K562 (cell line): Measurements from ENCODE around the gene PADI4. TPM values are rescaled to one million over a fixed set of nuclear protein-coding genes. Genes with fewer than 3 reads are reported as not detected.
A peak's percentile ranks its signal among the peaks of the same experiment; 100 is the strongest.

Source experiments
- ATAC-seq: fragments of 200-7000 bp; cut with Tn5 transposase; 3 replicates; pipeline ENCODE4 v1.9.1; 2020; ENCODE audit warnings: moderate library complexity
- BruUV-seq: library from RNA; stranded (reverse); fragments of 400-500 nt; replicated peaks from 2 replicates; lab custom pipeline; 2021; lab: Mats Ljungman, UMichigan
- CTCF ChIA-PET: fragments of 300-600 bp; formaldehyde crosslinking; extraction: SDS; loops from one replicate; lab custom pipeline; 2021; ENCODE audit warnings: low intra/inter-chr PET ratio; lab: Yijun Ruan, JAX
- POLR2A ChIA-PET: fragments of 300-600, 350-650 bp; sonication (Branson Sonifier 250); formaldehyde crosslinking; extraction: SDS; loops from one replicate; lab custom pipeline; 2021; ENCODE audit warnings: antibody characterized with exemption, inconsistent platforms; lab: Yijun Ruan, JAX
- DNase-seq, 4 experiments: peaks; one replicate each; pipeline versions ENCODE4 v3.0.0 to v3.0.0-alpha.2; 2011 to 2018; ENCODE audit warnings: low spot score in 3 of 4, mixed read lengths in 3 of 4; ENCODE audit errors: extremely low read depth in 1 of 4
- FAIRE-seq: peaks from 2 replicates; lab custom pipeline; 2011; peaks lifted over from hg19 to GRCh38; lab: Jason Lieb, UNC
- H2AFZ ChIP-seq: 2 replicates; pipeline ENCODE4 v1.6.0; 2011; ENCODE audit warnings: low read depth, low read length, control low read depth, inconsistent platforms
- H3K27ac ChIP-seq: fragments of 200-600 bp; 3 replicates; pipeline ENCODE4 v1.8.0; 2011; ENCODE audit warnings: low read depth, mild to moderate bottlenecking, control low read depth, inconsistent platforms, low read length, moderate library complexity, mixed read lengths; ENCODE audit errors: extremely low read depth
- H3K27me3 ChIP-seq, 2 experiments: fragments of 300-600 bp in 1 of 2; 2 replicates in 1 of 2; 3 replicates in 1 of 2; pipeline versions ENCODE4 v1.6.0 to v1.8.0; 2011; ENCODE audit warnings: inconsistent platforms in 2 of 2, low read length in 2 of 2, mild to moderate bottlenecking in 1 of 2, mixed read lengths in 1 of 2, moderate library complexity in 1 of 2; ENCODE audit not compliant: control insufficient read depth in 2 of 2, insufficient read depth in 2 of 2
- H3K36me3 ChIP-seq: fragments of 300-600 bp; 3 replicates; pipeline ENCODE4 v1.8.0; 2011; ENCODE audit warnings: mild to moderate bottlenecking, low read length, inconsistent platforms; ENCODE audit not compliant: control insufficient read depth, insufficient read depth
- H3K4me1 ChIP-seq, 2 experiments: fragments of 200-600 bp in 1 of 2; replicated peaks in 1 of 2; 2 replicates in 1 of 2; 3 replicates in 1 of 2; pipeline versions ENCODE4 v1.5.1 to v1.8.0; 2011; ENCODE audit warnings: inconsistent platforms in 2 of 2, low read length in 2 of 2, mild to moderate bottlenecking in 1 of 2, mixed read lengths in 1 of 2, moderate library complexity in 1 of 2; ENCODE audit not compliant: control insufficient read depth in 2 of 2, insufficient read depth in 2 of 2
- H3K4me2 ChIP-seq: 2 replicates; pipeline ENCODE4 v1.6.1; 2011; ENCODE audit warnings: low read length, control low read depth, inconsistent platforms, mixed read lengths; ENCODE audit not compliant: insufficient read depth
- H3K4me3 ChIP-seq: fragments of 200-600 bp; sonication (generic), shearing (Covaris generic); 2 replicates; pipeline ENCODE4 v1.5.1; 2016; ENCODE audit warnings: control low read depth, inconsistent platforms
- H3K79me2 ChIP-seq: fragments of 200-600 bp; 3 replicates; pipeline ENCODE4 v1.8.0; 2011; ENCODE audit warnings: low read length, inconsistent platforms; ENCODE audit not compliant: control insufficient read depth, insufficient read depth
- H3K9ac ChIP-seq, 2 experiments: 2 replicates each; pipeline versions ENCODE4 v1.6.0 to v1.6.1; 2011; ENCODE audit warnings: low read depth in 2 of 2, low read length in 2 of 2, control low read depth in 1 of 2, inconsistent platforms in 1 of 2, mild to moderate bottlenecking in 1 of 2, mixed read lengths in 1 of 2; ENCODE audit not compliant: insufficient read depth in 1 of 2
- H3K9me1 ChIP-seq: one replicate; pipeline ENCODE4 v1.6.0; 2011; ENCODE audit warnings: inconsistent platforms, mild to moderate bottlenecking, low read length, moderate library complexity; ENCODE audit not compliant: control insufficient read depth, insufficient read depth
- H3K9me3 ChIP-seq: replicated peaks from 2 replicates; pipeline ENCODE4 v1.5.1; 2011; ENCODE audit warnings: low read depth, low read length, inconsistent platforms; ENCODE audit not compliant: control insufficient read depth, insufficient read depth
- H4K20me1 ChIP-seq: replicated peaks from 2 replicates; pipeline ENCODE4 v1.6.1; 2011; ENCODE audit warnings: low read length, inconsistent platforms, mixed read lengths; ENCODE audit not compliant: control insufficient read depth, insufficient read depth
- DPF2 ChIP-seq: fragments of 450-650 bp; IDR thresholded peaks from 2 replicates; pipeline ENCODE4 v1.6.1; 2016
- POLR2B ChIP-seq: fragments of 450-650 bp; IDR thresholded peaks from 2 replicates; pipeline ENCODE4 v1.6.1; 2018; ENCODE audit warnings: low read depth; ENCODE audit not compliant: partially characterized antibody
- TFAM ChIP-seq: fragments of 250-450 bp; sonication (Bioruptor Pico); conservative IDR thresholded peaks from 2 replicates; pipeline ENCODE4 v1.5.0; 2021; ENCODE audit warnings: mild to moderate bottlenecking, moderate library complexity
- XRCC4 ChIP-seq: IDR thresholded peaks from one replicate; pipeline ENCODE4 v1.6.1; 2011; ENCODE audit not compliant: insufficient read depth, insufficient read length; ENCODE audit errors: extremely low read depth
- ZNF165 ChIP-seq: fragments of 250-450 bp; sonication (Bioruptor Pico); IDR thresholded peaks from 2 replicates; pipeline ENCODE4 v1.4.0; 2020; ENCODE audit warnings: borderline replicate concordance
- ZNF224 ChIP-seq: sonication (generic); formaldehyde crosslinking; IDR thresholded peaks from 2 replicates; pipeline ENCODE4 v1.8.0; 2022; ENCODE audit warnings: mild to moderate bottlenecking, missing genetic modification reagents
- ZNF24 ChIP-seq: fragments of 450-650 bp; IDR thresholded peaks from 2 replicates; pipeline ENCODE4 v1.6.1; 2016
- ZNF311 ChIP-seq: fragments of 250-450 bp; sonication (Bioruptor Pico); IDR thresholded peaks from 2 replicates; pipeline ENCODE4 v1.4.0; 2020; ENCODE audit warnings: mild to moderate bottlenecking, moderate library complexity
- WGBS: fragments of 100-300 bp; shearing (Covaris generic); methylation state at CpG from one replicate; pipeline ENCODE4 v1.1.6; 2016; ENCODE audit warnings: low coverage, mixed read lengths; ENCODE audit not compliant: insufficient coverage; ENCODE audit errors: missing lambda C conversion rate; 5-methylcytosine and 5-hydroxymethylcytosine counted together
- in situ Hi-C: fragments of 300-500 bp; cut with MboI; formaldehyde crosslinking; loops from 4 replicates; pipeline ENCODE4 v1.15.0; 2018; ENCODE audit warnings: inconsistent platforms, mixed read lengths
- intact Hi-C: fragments of 100-400 bp; cut with micrococcal nuclease; formaldehyde crosslinking; loops from 2 replicates; pipeline ENCODE4 v1.14.2; 2022
- polyA plus RNA-seq, 8 experiments: library from polyadenylated mRNA; depleted of rRNA in 4 of 8; stranded (reverse) in 5 of 8; unstranded in 3 of 8; fragments of >200 nt; fragmentation: Nextera tagmentation in 2 of 8; fragmentation: Illumina TruSeq in 1 of 8; extraction: Ambion mirVana in 2 of 8; extraction: Trizol in 1 of 8; gene quantifications; 2 replicates each; pipeline versions ENCODE4 v1.2.1 to v1.2.3, GENCODE V29; 2011 to 2014; ENCODE audit warnings: inconsistent platforms in 1 of 8, missing spikeins in 1 of 8
- total RNA-seq, 7 experiments: library from RNA; depleted of rRNA in 6 of 7; stranded (reverse); fragments of >200 nt in 6 of 7; fragmentation: Illumina TruSeq in 2 of 7; extraction: Trizol in 2 of 7; gene quantifications; 2 replicates each; pipeline versions ENCODE4 v1.2.1 to v1.2.3, GENCODE V29; 2011 to 2021; ENCODE audit warnings: low replicate concordance in 1 of 7
- TF ChIP-seq, protein P1 (sequence below): fragments of 250-450 bp; sonication (Bioruptor Pico); IDR thresholded peaks from 2 replicates; pipeline ENCODE4 v1.5.0; 2020; ENCODE audit warnings: mild to moderate bottlenecking
- TF ChIP-seq, protein P2 (sequence below), 2 experiments: fragments of 450-650 bp in 1 of 2; sonication (generic) in 1 of 2; formaldehyde crosslinking in 1 of 2; IDR thresholded peaks; 2 replicates each; pipeline versions ENCODE4 v1.7.1 to v1.9.0; 2016 to 2022; ENCODE audit warnings: inconsistent platforms in 1 of 2, mild to moderate bottlenecking in 1 of 2, missing genetic modification reagents in 1 of 2

Gene PADI4
- total and polyA plus RNA-seq, 9 of the 15 experiments (the other 6 are each of a cell fraction or from before 2014, with no cell fraction given) = 0.22 to 0.33 TPM; not detected in 7

DNA sequence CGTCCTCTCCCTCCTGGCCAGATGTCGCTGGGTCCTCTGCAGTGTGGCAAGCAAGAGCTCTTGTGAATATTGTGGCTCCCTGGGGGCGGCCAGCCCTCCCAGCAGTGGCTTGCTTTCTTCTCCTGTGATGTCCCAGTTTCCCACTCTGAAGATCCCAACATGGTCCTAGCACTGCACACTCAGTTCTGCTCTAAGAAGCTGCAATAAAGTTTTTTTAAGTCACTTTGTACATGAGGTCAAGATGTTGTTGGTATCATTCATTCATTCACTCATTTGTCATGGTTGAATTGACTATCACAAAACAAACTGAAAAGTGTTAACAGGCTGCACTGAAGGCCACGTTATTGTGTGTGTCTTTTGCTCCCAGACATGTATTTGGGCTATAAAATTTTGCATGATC, 55.8 kb downstream of the PADI4 start:
- no peaks in the 10 kb centered on the region for H3K9me1 ChIP-seq
- DNase-seq (no peak), ATAC-seq (no peak), FAIRE-seq (no peak)
- no TSS peak for BruUV-seq
- no peak overlapping the region for H3K4me2 ChIP-seq
- 0% methylated on average over 4 of the region's 4 CpGs for WGBS
- H3K36me3 ChIP-seq = no peaks in the 10 kb centered on the region
- no peak overlapping the region for H3K9ac ChIP-seq
- H3K4me3 ChIP-seq = no peak overlapping the region
- H3K27ac ChIP-seq = no peak overlapping the region
- H4K20me1 ChIP-seq = no peaks in the 10 kb centered on the region
- ChIA-PET CTCF (no interaction called here), POLR2A (interaction anchor here (0.6 kb wide), 1 partner anchor 44 kb away, joined by 3 read pairs; no protein-coding TSS in a partner anchor)
- in situ Hi-C loops (no loop called here), intact Hi-C loops (no loop called here)
- H3K27me3 ChIP-seq = peaks cover 22 to 36% of the 10 kb centered on the region in 2 experiments
- H2AFZ ChIP-seq = no peak overlapping the region
- H3K79me2 ChIP-seq = no peaks in the 10 kb centered on the region
- TF ChIP-seq, protein P1, sequence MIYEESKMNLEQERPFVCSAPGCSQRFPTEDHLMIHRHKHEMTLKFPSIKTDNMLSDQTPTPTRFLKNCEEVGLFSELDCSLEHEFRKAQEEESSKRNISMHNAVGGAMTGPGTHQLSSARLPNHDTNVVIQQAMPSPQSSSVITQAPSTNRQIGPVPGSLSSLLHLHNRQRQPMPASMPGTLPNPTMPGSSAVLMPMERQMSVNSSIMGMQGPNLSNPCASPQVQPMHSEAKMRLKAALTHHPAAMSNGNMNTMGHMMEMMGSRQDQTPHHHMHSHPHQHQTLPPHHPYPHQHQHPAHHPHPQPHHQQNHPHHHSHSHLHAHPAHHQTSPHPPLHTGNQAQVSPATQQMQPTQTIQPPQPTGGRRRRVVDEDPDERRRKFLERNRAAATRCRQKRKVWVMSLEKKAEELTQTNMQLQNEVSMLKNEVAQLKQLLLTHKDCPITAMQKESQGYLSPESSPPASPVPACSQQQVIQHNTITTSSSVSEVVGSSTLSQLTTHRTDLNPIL (CRISPR knock-in tag) = no peak
- no peak for TF ChIP-seq XRCC4
- peak; percentile 75 for TF ChIP-seq ZNF24
- no peak for TF ChIP-seq DPF2
- TF ChIP-seq TFAM (CRISPR knock-in tag) = no peak
- TF ChIP-seq ZNF224 = no peak
- no peak for TF ChIP-seq ZNF165 (CRISPR knock-in tag)
- no peak for TF ChIP-seq ZNF311 (CRISPR knock-in tag)
- TF ChIP-seq, protein P2, sequence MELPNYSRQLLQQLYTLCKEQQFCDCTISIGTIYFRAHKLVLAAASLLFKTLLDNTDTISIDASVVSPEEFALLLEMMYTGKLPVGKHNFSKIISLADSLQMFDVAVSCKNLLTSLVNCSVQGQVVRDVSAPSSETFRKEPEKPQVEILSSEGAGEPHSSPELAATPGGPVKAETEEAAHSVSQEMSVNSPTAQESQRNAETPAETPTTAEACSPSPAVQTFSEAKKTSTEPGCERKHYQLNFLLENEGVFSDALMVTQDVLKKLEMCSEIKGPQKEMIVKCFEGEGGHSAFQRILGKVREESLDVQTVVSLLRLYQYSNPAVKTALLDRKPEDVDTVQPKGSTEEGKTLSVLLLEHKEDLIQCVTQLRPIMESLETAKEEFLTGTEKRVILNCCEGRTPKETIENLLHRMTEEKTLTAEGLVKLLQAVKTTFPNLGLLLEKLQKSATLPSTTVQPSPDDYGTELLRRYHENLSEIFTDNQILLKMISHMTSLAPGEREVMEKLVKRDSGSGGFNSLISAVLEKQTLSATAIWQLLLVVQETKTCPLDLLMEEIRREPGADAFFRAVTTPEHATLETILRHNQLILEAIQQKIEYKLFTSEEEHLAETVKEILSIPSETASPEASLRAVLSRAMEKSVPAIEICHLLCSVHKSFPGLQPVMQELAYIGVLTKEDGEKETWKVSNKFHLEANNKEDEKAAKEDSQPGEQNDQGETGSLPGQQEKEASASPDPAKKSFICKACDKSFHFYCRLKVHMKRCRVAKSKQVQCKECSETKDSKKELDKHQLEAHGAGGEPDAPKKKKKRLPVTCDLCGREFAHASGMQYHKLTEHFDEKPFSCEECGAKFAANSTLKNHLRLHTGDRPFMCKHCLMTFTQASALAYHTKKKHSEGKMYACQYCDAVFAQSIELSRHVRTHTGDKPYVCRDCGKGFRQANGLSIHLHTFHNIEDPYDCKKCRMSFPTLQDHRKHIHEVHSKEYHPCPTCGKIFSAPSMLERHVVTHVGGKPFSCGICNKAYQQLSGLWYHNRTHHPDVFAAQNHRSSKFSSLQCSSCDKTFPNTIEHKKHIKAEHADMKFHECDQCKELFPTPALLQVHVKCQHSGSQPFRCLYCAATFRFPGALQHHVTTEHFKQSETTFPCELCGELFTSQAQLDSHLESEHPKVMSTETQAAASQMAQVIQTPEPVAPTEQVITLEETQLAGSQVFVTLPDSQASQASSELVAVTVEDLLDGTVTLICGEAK (IDR thresholded peaks at IDR 0.05) = peak; percentile 70
- TF ChIP-seq, protein P2 (CRISPR knock-in tag; IDR thresholded peaks at IDR 0.05) = no peak
- TF ChIP-seq POLR2B = no peak
- H3K9me3 ChIP-seq = no peaks in the 10 kb centered on the region
- peaks cover 15 to 20% of the 10 kb centered on the region in 2 experiments; a peak in 4 of 5 replicates for H3K4me1 ChIP-seq
